Activated naive CD4-positive, alpha-beta T cell treated with Interleukin-2 at 50 U/mL for 16 hours (primary cell): ENCODE measurements around the gene LRRC52.
"Not testable (repeated sequence)": the region's sequence is repeated elsewhere in the genome, so short reads cannot be mapped to it uniquely, and the experiment has no call there.

Source experiments
- DNase-seq: peaks from one replicate; pipeline ENCODE4 v3.0.0-alpha.2; 2020

Gene LRRC52

GRCh38 chr1:165539306-165539705 lies 4.5 kb upstream of the LRRC52 start:
- no peak for DNase-seq

- DNase-seq, result no peak
Observed at GRCh38 chr1:165539908-165540307, 3.9 kb upstream of the LRRC52 start.

DNA sequence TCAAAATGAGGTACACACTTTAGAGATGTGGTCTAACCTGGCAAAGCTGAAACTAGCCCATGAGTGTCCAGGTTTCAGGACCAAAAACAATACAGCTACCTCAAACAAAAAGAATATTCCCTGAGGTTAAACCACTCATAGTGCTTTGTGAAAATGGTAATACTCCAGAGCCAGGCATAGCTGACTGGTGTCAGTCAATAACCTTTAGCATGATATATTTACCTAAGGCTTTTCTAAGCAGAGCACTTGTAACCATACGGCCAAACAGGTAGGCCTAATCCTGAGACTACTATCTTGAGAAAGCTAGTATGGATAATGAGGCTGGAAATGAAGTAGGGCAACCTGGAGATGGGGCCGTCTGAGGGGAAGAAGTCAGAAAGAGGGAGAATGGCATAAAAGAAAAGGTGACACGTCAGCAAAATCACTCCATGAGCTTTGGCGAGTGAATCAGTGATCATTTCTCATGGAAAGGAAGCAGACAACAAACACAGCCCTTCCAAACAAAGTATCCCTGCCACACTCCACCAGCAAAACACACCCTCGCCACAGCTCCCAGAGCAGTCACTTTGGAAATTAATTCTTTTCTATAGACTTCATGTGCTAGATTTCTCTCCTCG lies 1.7 kb upstream of the LRRC52 start:
- no peak for DNase-seq

GRCh38 chr1:165542647-165543046 lies 1.2 kb upstream of the LRRC52 start:
- no peak for DNase-seq

DNA sequence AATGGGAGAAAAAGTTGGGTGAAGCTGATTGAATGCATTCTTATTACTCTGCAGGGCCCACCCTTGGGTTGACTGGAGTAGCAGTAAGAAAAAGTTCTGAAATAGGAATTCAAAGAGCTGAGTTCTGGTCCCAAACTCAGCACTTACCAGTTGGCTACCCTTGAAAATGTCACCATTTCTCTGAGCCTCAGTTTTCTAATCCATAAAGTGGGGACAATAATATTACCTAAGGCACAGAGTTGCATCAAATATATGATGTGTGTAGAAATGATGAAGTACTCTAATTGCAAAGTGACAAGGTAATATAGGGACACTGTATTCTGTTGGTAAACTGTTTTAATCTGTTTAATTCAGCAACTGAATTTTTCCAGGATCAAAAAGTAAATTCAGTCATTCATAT lies 1.2 kb downstream of the LRRC52 start:
- DNase-seq, result no peak

DNA sequence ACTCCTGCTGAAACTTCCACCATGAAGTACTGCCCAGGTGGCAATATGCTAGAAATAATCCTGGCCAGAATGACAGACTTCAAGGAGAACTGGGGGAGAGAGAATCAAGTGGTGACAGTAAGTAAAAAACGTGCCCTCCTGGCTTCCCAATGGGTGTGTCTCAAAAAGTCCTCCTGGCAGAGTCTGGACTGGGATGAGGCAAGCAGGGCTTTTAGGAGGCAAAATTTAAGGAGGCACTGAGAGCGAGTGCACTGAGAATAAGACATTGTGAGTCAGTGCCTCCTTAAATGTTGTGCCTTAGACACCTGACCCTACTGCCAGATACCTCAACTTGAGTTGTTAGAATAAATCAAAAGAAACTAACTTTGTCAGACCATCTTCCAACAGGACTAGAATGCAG lies 2.2 kb downstream of the LRRC52 start:
- no peak for DNase-seq

DNA sequence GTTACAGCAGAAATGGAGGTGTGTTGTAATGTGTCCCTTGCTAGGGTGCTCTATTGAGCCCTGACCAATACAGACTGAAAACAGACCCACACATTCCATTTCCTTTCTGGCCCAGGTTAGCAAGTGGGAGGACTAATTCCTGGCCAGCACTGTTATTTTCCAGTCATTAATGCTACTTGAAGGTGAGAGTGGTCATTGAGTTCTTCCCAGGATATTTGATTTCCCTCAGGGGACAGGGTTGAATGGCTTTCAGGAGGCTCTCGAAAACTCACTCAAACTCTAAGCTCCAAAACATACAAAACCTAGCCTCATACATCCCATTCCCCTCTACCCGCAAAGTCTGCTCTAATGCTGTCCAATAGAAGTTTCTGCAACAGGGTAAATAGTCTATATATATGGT lies 6.2 kb downstream of the LRRC52 start:
- DNase-seq, result no peak

- DNase-seq, result no peak
Observed at GRCh38 chr1:165551469-165551868, 7.7 kb downstream of the LRRC52 start.

DNA sequence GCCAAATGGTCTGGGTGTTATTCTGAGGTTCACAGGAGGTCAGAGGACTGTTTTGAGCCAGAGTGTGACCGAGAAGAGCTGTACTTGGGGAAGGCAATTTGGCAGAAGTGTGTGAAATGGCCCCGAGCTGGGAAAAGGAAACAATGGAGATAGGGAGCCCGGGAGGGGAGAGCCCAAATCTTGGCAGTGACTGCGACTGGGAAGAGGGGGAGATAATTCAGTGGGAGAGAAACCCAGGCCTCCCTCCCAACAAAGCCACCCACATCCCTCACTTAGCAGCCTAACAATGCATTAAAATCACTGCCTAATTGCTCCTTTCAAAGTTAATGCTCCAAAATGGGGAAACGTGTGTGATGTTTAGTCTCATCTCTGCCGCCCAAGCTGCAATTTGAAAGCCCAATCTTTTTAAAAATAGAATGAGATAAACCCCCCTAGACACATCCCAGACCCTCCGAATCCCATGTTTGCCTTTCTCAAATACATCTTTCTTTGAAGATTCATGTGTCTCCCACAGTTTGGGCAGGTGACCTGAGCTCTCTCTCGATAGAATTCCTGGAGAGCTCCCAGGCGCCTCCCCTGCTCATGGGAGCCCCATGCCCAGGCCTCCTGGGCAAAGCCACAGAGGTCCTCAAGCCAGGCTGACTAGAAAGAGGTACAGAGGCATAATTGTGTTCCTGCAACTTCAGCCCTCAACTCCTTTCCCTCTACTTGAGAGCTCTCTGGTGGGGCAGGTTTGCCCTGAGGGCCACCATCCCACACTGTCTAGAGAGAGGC lies 17.3 kb downstream of the LRRC52 start:
- DNase-seq, result no peak

GRCh38 chr1:165562571-165562970 lies 18.8 kb downstream of the LRRC52 start:
- no peak for DNase-seq

GRCh38 chr1:165563551-165563950 lies 19.8 kb downstream of the LRRC52 start:
- DNase-seq, result no peak

DNA sequence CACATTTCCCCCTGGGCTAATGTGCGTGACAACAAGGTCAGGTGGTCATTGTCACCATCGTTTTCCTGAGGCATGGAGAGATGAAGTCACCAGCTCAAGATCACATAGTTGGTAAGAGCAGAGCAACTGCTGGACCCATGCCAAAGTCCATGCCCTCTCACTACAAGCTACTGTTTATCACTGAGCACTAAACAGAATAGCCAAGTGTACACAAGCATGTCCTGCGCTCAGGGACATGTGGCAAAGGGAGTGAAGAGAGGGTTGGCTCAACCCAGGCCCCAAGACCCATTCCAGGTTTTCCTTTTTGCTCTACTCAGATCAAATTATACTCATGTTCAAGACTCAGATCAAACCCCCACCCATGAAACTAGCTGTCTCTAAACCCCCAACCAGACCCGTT lies 20.8 kb downstream of the LRRC52 start:
- no peak for DNase-seq

DNA sequence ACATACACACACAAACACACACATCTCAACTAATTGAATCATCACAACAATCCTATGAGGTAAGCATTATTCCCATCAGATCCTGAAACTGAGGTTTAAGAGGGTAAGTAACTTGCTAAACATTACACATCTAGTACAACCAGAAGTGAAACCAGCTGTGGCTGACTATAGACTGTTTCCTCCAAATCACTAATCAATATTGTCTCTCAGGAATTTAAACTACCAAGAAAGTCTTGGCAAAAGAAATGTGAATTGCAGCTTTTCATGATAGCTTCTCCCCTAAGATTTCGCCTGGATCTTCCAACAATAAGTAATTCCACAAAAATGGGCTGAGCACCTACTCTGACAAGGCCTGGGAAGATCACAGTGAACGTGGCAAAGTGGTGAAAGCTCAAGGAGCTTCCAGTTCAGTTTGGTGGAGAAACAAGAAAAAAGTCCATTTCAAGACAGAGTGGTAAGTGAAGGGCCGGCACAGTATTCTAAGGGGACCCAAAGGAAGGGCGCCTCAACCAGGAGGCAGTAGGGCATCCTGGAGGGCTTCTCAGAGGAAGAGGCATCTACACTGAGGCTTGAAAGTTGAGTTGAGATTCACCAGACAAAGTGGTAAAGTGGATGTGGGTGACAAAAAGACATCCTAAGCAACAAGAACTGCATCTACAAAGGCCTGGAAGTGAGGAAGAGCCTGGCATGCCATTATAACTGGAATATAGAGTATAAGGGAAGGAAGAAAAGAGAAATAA lies 22.1 kb downstream of the LRRC52 start:
- no peak for DNase-seq

DNA sequence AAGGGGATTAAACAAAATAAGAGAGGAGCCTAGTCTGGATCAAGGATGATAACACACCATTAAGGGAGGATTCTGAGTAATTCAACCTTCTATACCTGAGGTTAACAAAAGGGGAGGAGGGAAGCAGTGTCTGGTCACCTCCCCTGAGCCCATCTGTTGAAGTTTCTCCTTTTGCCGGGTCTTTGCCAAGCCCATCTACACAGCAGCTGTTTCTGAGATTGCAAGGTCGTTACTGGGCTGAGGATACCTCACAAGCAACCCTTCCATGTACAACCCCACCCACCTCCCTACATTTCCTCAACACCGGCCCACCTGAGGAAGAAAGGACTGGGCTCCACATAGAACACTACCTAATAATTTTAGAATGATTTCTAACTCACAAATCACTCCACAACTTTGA lies 26.3 kb downstream of the LRRC52 start:
- no peak for DNase-seq

DNA sequence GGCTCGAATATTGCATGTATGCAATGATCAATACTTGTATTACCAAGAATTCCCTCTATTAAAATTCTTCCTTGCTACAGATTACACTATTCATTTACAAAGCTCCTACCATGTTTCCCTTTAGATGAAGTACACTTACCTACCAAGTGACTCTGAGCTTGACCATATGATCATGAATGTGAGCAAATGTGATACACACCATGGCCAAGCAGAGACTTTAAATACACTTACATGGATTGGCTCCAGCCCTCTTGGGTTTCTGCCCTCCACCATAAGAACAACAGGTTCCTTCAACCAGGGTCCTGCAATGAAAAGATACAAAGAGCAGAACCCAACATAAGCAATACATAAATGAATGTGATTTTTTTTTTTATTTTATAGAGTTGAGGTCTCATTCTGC lies 30.0 kb downstream of the LRRC52 start:
- no peak for DNase-seq

DNA sequence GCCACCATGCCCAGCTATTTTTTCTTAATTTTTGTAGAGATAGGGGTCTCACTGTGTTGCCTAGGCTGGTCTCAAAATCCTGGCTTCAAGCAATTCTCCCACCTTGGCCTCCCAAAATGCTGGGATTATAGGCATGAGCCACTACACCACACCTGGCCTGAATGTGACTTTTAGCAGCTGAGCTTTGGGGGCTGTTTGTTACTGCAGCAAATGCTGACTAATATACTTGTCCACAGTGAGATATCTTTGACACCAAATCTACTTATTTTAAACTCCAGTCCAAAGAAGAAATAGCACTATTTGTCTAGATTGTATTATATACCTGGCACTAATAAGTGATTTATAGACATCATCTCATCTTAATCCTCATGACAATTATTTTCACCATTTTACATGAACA lies 30.5 kb downstream of the LRRC52 start:
- no peak for DNase-seq

- DNase-seq, result no peak
Observed at GRCh38 chr1:165575468-165576099, 31.8 kb downstream of the LRRC52 start.

DNA sequence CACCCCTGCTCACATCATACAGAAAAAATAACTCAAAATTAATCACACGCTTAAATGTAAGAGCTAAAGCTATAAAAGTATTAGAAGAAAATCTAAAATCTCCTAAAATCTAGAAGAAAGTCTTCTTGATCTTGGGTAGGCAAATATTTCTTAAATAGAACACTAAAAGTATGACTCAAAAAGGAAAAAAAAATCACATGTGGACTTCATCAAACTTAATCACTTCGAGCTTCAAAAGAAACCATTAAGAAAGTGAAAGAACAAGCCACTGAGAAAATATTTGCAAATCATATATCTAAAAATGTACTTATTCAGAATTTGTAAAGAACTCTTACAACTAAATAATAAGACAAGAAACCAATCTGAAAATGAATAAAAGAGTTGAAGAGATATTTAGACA lies 32.7 kb downstream of the LRRC52 start:
- no peak for DNase-seq

GRCh38 chr1:165577707-165578106 lies 33.9 kb downstream of the LRRC52 start:
- no peak for DNase-seq

- DNase-seq, result no peak
Observed at GRCh38 chr1:165580931-165581871, 37.4 kb downstream of the LRRC52 start.

DNA sequence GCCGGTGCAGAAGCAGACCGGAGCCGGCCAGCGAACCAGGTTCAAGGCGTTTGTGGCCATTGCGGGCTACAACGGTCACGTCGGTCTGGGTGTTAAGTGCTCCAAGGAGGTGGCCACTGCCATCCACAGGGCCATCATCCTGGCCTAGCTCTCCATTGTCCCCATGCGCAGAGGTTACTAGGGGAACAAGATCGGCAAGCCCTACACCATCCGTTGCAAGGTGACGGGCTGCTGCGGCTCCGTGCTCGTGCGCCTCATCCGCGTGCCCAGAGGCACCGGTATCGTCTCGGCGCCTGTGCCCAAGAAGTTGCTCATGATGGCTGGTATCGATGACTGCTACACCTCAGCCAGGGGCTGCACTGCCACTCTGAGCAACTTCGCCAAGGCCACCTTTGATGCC lies 38.1 kb downstream of the LRRC52 start:
- DNase-seq, result no peak

DNA sequence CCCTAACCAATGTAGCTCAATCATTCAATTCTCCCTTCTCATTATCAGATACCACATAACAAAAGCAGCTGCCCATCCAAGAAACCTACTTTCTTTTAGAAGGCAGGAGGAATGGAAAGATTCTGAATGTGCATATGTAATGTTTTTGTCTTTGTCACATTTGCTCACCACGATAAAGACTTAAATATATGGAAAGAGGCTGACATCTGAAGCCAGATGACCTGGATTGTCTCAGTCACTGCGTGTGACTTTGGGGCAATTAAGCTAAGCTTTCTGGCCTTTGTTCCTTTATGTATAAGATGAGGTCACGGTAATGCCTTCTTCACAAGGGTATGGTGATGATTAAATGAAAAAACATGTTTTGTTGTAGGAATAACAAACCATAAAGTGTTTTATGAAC lies 42.6 kb downstream of the LRRC52 start:
- no peak for DNase-seq

- DNase-seq, result not testable (repeated sequence)
Observed at GRCh38 chr1:165591391-165591790, 47.6 kb downstream of the LRRC52 start.
